ENCODE results near the gene SPDYC. TPM values are rescaled to one million over a fixed set of nuclear protein-coding genes. Genes with fewer than 3 reads are reported as not detected.

SPDYC gene
- total RNA-seq, 3 donors from 2014 or later, result not detected

GRCh38 chr11:65207918-65208784 lies 38.1 kb downstream of the SPDYC start:
- H3K9me3 ChIP-seq, result no peaks in the 10 kb centered on the region
- no peak overlapping the region for H3K4me3 ChIP-seq
- H3K36me3 ChIP-seq, result peaks cover 17% of the 10 kb centered on the region
- no peak overlapping the region for H3K27ac ChIP-seq
- H3K27me3 ChIP-seq, result no peaks in the 10 kb centered on the region
- no peak for DNase-seq (ENCODE audit: low spot score in 2 of 2)
- intact Hi-C loops (cut with DNase I; ENCODE audit: low total_unique reads), result no loop called here
- TF ChIP-seq CTCF (IDR thresholded peaks at IDR 0.05) (no peak), POLR2A (IDR thresholded peaks at IDR 0.05) (no peak), POLR2AphosphoS5 (IDR thresholded peaks at IDR 0.05) (no peak)
- H3K4me1 ChIP-seq, result no peaks in the 10 kb centered on the region

- no peak overlapping the region for H3K4me3 ChIP-seq
- peaks cover 17% of the 10 kb centered on the region for H3K36me3 ChIP-seq
- no peaks in the 10 kb centered on the region for H3K9me3 ChIP-seq
- H3K4me1 ChIP-seq, result no peaks in the 10 kb centered on the region
- no peak for DNase-seq (ENCODE audit: low spot score in 2 of 2)
- no peaks in the 10 kb centered on the region for H3K27me3 ChIP-seq
- TF ChIP-seq POLR2AphosphoS5 (IDR thresholded peaks at IDR 0.05) (no peak), CTCF (IDR thresholded peaks at IDR 0.05) (no peak), POLR2A (IDR thresholded peaks at IDR 0.05) (no peak)
- intact Hi-C loops (cut with DNase I; ENCODE audit: low total_unique reads), result no loop called here
- no peak overlapping the region for H3K27ac ChIP-seq
Observed at GRCh38 chr11:65208785-65209710, 39.0 kb downstream of the SPDYC start.

- no peak overlapping the region for H3K4me3 ChIP-seq
- peaks cover 14% of the 10 kb centered on the region for H3K36me3 ChIP-seq
- no peaks in the 10 kb centered on the region for H3K9me3 ChIP-seq
- intact Hi-C loops (cut with DNase I; ENCODE audit: low total_unique reads), result no loop called here
- DNase-seq (ENCODE audit: low spot score in 2 of 2), result no peak
- TF ChIP-seq POLR2A (IDR thresholded peaks at IDR 0.05), result no peak
- TF ChIP-seq POLR2AphosphoS5 (IDR thresholded peaks at IDR 0.05), result no peak
- no peak for TF ChIP-seq CTCF (IDR thresholded peaks at IDR 0.05)
- H3K27me3 ChIP-seq, result no peaks in the 10 kb centered on the region
- no peak overlapping the region for H3K27ac ChIP-seq
- H3K4me1 ChIP-seq, result no peaks in the 10 kb centered on the region
Observed at GRCh38 chr11:65209711-65210360, 39.8 kb downstream of the SPDYC start.

- no peaks in the 10 kb centered on the region for H3K4me1 ChIP-seq
- H3K9me3 ChIP-seq, result no peaks in the 10 kb centered on the region
- intact Hi-C loops (cut with DNase I; ENCODE audit: low total_unique reads), result no loop called here
- H3K36me3 ChIP-seq, result peaks cover 11% of the 10 kb centered on the region
- DNase-seq (ENCODE audit: low spot score in 2 of 2), result no peak
- H3K27ac ChIP-seq, result no peak overlapping the region
- no peak overlapping the region for H3K4me3 ChIP-seq
- no peaks in the 10 kb centered on the region for H3K27me3 ChIP-seq
- TF ChIP-seq POLR2AphosphoS5 (IDR thresholded peaks at IDR 0.05) (no peak), POLR2A (IDR thresholded peaks at IDR 0.05) (no peak), CTCF (IDR thresholded peaks at IDR 0.05) (no peak)
Observed at GRCh38 chr11:65210361-65210731, 40.3 kb downstream of the SPDYC start.

All from breast epithelium (tissue), 4 donors.